ENCODE measurements around the gene RRH.
"Not testable (repeated sequence)": the region's sequence is repeated elsewhere in the genome, so short reads cannot be mapped to it uniquely, and the experiment has no call there.

Gene RRH

DNA sequence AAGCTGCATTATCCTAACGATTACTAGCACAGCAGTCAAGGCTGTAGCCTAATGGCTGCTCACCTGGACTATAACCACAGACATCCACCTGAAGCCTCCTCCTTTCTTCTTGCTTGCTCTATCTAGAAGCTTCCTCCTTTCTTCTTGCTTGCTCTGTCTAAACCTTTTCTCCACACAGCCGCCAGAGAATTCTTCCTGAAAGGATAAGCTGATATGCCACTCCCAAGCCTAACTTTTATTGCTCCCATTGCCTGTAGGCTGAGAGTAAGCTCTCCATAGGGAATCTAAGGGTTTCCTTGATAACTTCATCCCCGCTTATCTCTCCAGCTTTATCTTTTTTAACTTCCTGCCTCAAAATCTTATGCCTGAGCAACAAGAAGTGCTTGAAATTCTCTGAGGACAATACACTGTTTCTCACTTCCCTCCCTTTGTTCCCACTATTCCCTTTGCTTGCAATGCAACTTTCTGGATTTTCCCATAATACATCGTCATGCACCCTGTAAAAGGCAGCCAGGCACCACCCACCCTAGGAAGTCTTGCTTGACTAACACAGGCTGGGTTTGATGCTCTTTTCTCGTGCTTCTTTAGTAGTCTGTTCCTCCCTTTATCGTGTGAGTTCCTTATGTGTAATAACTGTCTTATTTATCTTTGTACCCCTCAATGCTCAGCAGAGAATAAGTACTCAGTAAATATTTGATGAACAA lies 18.8 kb downstream of the RRH start:
- no peak for DNase-seq (ENCODE audit: low read depth in 2 of 2)

DNA sequence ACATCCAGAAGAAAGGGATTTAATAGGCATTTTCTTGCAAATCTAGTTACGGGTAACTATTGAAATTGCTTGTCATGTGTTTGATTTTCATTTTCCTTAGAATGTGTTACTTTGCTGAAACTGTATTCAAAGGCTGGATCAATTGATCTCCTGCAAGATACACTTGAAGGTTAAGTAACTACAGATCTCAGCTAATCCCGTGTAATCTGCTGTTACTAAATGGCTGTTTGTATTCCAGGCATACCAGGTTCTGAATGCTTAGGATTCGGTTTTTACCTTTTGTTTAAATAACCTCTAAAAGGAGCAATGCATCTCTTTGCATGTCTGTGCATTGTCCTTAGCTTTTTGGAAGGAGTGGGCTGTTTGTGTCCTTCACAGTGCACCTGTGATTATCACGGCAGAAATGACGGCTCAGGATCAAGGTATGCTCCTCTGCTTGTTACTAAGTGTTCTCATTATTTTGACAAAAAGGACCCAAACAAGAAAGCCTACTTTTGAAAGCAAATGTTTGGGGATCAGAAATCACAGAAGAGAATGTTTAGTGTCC lies 20.2 kb downstream of the RRH start, which contains the start of gene LRIT3:
LRIT3 (plus strand) TSS at position 212 of the 547 bp plus-strand sequence; CDS start at position 307, 95 bp downstream.
- no peak for DNase-seq (ENCODE audit: low read depth in 2 of 2)

DNA sequence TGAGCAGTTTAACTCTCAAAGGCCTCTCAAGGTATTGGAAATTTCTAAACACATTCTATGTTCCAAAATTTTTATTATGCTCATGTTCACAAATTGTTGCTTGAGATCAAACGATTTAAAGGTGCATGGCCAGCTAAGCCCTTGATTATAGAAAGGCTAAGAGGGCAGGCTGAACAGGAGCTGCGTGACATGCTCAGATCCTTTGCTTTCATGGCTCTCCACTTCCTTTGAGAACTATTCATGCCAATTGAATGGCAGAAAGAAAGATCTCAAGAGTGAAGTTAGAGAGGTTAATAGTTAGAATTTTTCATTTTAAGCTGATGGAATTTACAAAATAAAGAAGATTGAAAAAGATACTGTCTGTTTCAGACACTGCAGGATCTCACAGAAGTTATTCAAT lies 20.7 kb downstream of the RRH start:
- no peak for DNase-seq (ENCODE audit: low read depth in 2 of 2)

DNA sequence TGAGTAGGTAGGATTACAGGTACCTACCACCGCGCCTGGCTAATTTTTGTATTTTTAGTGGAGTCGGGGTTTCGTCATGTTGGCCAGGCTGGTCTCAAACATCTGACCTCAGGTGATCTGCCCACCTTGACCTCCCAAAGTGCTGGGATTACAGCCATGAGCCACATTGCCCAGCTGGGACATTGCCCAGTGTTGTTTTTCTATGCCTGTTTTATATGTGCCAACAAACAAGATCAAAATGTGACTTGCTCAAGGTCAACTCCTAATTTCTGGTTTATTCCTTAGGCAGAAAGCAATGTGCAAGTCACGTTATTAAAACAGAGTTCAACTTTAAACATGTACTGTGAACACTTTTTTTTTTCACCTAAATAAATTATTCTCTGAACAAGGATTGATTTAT lies 22.8 kb downstream of the RRH start:
- no peak for DNase-seq (ENCODE audit: low read depth in 2 of 2)

DNA sequence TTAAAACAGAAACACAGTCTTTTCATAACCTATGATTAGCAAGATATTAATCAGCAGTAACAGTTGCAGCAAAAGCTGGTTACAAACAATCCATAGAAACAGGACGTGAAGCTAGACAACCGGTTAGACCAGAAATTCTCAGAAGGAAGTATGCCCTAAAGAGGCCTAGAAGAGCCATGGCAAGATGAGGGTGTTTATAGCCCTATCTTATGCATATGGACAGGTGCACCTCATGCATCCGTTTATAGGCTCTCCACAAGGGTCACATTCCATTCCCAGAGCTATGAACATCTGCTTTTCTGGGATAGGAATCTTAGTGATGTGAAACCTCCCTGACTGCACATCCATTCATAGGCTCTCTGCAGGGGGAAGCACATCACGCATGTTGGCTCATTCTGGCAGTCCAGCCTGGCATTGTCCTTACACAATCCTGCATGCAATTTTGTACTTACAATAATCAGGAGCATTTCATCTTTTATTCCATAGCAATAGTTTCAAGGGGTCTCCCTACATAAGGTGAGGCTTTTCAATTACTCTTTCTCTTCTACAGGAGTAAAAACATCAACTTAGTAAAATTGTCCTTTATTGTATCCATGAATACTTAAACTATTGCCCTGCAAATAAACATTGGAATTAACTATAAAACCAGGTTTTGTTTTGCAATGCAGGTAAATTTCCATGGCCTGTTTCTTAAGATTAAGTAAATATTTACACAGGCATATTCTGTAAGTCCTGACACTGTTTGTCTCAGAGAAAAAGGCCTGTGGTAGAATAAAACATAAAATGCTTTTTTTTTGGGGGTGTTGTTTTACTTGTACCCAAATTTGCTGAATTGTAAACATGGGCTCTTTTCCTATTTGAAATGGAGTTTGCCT lies 31.9 kb downstream of the RRH start:
- not testable (repeated sequence) for DNase-seq (ENCODE audit: low read depth in 2 of 2)

DNA sequence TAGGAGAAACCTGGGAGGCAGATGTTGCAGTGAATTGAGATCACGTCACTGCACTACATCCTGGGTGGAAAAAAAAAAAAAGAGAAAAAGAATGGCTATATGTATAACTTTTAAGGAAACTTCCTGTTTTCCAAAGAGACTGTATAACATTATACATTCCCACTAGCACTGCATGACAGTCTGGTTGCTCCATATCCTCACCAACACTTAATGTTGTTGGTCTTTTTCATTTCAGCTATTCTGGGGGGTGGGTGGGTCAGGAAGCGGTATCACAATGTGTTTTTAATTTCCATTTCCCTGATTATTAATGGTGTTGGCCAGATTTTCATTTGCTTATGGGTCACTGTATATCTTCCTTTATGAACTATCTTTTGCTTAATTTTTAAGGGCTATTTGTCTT lies 33.5 kb downstream of the RRH start:
- no peak for DNase-seq (ENCODE audit: low read depth in 2 of 2)

DNA sequence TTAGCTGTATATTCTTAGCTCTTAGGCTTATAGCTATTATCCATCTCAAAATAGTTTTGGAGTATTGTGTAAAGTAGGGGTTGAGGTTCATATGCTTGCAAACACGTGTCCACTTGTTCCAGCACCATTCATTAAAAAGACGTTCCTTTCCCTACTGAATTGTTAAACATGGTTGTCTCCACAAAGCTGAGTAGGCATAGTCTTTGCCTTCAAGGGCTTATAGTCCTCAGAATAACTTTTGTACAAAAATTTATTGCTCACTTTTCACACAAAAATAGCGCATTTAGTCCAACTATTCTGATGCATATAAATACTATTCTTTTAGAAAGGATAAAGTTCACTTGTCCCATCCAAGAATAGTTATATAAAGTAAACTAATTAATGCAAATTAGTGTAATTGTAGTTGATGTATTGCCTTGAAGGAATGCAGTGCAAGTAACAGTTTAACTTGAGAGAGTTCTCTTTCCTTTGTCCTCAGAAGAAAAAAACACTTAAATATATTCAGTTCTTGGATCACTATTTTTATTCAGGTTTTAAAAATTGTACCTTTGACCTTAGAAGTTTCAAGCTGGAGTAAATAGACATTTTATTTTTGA lies 34.2 kb downstream of the RRH start:
- no peak for DNase-seq (ENCODE audit: low read depth in 2 of 2)

DNA sequence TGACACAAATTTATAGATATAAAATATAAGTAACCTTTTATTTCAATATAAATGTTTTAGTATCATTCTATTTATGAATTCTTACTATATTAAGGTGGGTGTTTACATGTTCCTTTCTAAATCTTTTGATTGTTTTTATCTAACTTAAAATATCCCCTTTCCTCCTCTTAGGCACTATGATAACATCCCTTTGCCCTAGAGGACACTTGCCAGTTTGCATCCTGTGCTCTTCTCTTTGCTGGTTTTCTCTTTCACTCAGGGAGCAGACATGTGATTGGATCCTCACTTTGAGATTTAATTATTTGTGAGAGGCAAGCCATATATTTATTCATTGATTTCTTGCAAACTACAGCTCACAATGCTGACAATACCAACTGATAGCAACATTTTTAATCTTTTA lies 36.4 kb downstream of the RRH start:
- DNase-seq (ENCODE audit: low read depth in 2 of 2) = no peak

DNA sequence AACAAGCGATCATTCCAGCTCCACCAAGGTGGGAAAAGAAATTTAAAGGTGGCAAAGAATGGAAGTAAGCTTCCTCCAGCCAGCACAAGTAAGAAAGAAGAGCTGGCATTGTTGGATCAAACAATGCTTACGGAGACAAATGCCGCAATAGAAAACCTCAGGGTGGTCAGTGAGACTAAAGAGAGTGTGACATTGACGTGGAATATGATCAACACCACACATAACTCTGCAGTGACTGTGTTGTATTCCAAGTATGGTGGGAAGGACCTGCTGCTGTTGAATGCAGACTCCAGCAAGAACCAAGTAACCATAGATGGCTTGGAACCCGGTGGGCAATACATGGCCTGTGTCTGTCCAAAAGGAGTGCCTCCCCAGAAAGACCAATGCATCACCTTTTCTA lies 42.3 kb downstream of the RRH start:
- DNase-seq (ENCODE audit: low read depth in 2 of 2) = no peak

DNA sequence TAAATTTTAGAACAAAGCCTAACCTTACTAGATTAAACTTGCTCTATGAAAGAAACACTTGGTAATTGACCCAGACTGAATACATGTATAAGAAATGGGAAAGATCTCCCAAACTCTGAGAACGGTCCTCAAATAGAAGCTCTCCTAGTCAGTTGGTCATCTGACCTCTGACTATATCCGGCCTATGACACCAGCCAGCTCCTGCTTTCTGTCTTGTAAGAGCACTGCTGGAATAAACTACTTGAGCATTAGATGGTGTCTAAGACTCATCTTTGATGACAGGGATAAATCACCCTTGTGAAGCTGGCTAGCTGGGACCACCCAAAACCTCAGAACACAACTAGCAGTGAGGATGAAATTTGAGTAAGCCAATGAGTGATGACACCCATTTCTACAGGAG lies 44.3 kb downstream of the RRH start:
- DNase-seq (ENCODE audit: low read depth in 2 of 2) = no peak

DNA sequence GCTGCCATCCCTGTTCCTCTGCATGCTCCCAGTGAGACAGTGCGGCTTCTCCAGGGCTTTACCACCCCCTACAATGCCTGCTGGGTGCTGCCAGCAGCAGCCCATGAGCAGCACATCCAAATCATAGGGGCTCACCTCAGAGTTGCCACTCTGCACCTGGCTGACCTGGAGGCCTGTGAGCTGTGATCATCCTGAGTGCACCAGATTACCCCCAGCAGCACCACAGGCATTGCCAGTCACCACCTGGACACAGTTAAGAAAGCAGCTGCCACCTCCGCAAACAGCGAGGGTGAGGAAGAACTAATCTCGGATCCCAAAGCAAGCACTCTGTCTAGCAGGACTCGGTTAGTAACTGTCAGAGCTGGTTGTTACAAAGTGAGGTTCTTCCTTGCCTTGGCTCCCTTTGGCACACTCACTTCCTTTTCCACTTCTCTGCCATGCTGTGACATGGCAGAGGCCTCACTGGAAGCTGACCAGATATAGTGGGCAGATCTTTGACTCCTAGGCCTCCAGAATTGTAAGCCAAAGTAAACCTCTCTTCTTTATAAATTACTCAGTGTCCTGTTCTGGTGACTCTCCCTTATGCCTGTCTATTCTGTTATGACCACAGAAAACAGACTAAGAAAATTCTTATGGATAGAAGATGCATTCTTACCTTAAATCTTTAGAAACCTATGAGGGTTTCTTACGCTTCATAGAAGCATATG lies 45.3 kb downstream of the RRH start:
- no peak for DNase-seq (ENCODE audit: low read depth in 2 of 2)

DNA sequence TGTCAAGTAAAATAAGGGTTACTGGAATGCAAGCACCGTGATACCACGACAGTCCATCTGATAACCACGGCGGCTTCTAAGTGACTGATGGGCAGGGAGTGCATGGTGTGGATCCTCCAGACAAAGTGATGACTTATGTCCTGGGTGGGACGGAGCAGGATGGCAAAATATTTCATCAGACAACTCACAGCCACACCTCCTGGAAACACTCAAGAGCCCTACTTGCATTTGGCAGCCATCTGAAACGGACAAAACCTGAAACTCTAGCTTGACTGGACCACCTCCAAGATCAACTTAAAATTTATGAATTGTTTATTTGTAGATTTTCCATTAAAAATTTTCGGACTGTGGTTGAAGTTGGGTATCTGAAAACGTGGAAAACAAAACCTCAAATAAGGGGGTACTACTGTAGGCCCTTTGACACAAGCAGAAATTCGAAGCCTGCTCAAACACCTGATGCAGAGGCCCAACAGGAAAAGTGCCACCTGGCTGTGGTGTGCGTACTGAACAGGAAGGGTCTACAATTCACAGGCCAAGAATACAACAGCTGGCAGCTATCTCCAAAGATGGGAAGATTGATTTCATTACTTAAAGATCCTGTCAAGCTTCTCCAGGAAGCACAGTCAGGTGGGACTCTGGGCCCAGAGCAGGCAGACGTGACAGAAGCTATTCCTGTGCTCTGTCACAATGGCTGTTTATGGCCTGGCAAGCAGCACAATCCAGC lies 46.2 kb downstream of the RRH start:
- no peak for DNase-seq (ENCODE audit: low read depth in 2 of 2)

DNA sequence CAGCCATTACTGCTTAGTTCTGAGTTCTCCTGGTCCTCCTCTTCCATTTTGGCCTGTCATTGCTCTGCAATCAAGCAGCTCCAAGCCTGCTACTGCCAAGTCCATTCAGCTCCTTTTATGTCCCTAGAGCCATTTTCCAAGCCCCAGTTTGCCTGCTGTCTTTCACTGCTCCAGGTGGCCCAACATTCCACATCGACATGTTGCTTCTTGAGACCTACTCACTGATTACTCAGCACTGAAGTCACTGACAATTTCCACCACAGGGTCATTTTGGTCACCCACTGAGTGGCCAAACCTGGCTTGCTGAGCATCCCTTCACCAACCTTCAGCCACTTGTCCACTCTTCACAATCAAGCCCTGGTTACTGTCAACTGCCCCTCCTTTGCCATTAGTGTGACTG lies 47.3 kb downstream of the RRH start:
- DNase-seq (ENCODE audit: low read depth in 2 of 2) = no peak

DNA sequence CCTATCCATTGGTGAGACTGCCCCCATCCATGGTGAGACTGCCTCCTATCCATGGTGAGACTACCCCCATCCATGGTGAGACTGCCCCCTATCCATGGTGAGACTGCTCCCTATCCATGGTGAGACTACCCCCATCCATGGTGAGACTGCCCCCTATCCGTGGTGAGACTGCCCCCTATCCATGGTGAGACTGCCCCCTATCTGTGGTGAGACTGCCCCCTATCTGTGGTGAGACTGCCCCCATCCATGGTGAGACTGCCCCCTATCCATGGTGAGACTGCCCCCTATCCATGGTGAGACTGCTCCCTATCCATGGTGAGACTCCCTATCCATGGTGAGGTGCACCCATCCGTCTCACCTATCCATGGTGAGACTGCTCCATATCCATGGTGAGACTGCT lies 47.8 kb downstream of the RRH start:
- DNase-seq (ENCODE audit: low read depth in 2 of 2) = not testable (repeated sequence)

DNA sequence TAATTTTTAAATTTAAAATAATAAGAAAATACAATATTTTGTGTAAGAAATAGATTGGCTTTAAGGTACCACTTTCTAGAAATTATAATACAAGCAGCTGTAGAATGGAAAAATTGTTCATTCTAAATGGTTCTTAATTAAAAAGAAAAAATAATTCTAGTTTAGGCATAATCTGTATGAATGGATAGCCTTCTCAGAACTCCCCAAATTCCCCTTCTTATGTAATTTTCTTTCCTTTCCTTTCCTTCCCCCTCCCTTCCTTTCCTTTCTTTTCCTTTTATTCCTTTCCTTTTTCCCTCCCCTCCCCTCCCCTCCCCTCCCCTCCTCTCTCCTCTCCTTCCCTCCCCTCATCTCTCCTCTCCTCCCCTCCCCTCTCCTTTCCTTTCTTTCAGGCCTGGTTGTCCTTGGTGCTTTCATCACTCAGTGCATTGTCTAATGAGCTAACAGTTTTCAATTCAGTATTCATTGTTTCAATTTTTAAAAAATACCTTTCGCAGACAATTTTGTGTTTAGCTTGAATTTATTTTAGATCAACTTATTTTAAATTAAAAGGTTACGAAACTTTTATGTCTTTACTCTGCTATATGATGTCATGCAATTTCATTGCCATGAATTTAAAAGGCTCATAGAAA lies 49.0 kb downstream of the RRH start:
- no peak for DNase-seq (ENCODE audit: low read depth in 2 of 2)

DNA sequence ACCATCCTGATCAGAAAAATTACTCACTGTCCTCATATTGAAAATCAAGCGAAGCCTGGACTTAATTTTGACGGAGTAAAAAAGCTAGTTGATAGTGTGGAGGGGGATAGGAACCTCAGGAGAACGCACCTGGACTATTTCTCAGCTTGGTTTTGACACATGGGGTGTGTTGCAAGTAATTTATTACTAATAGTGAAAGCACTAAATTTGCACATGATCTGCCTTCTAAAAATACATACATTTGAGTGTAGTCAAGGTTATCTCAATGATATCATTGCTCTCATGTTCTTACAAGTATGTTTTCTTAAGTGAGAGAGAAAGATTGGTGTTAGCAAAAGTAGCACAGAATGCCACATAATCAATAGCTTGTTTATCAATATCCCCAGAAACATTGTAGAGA lies 49.6 kb downstream of the RRH start:
- DNase-seq (ENCODE audit: low read depth in 2 of 2) = no peak

DNA sequence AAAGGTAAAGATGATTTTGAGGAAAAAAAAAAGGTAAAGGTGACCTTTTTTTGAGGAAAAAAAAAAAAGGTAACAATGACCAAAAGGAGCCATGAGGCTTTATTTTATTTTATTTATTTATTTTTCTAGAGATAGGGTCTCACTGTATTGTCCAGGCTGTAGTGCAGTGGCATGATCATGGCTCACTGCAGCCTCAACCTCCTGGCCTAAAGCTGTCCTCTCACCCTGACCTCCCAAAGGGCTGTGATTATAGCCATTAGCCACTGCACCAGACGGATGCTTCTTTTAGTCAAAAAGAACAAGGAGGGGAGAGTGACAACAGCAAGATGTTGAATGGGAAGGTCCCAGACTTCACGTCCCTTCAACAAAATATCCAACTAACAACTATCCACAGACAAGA lies 50.6 kb downstream of the RRH start:
- no peak for DNase-seq (ENCODE audit: low read depth in 2 of 2)

DNA sequence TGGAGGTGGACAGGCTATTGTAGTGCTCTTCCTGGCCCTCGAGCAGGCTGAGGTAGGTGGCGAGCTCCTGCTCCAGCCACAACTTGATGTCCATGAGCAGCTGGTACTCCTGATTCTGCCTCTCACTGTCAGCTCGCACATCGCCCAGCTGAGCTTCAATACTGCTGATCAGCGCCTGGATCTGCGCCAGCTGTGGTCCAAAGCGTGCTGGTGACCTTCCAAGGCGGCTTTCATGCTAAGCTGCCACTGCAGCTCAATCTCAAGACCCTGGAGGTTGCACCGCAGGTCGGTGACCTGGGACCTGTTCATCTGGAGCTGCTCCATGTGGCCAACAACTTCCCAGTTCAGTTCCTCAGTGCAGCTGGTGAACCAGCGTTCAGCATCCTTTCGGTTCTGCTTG lies 51.3 kb downstream of the RRH start:
- no peak for DNase-seq (ENCODE audit: low read depth in 2 of 2)

DNA sequence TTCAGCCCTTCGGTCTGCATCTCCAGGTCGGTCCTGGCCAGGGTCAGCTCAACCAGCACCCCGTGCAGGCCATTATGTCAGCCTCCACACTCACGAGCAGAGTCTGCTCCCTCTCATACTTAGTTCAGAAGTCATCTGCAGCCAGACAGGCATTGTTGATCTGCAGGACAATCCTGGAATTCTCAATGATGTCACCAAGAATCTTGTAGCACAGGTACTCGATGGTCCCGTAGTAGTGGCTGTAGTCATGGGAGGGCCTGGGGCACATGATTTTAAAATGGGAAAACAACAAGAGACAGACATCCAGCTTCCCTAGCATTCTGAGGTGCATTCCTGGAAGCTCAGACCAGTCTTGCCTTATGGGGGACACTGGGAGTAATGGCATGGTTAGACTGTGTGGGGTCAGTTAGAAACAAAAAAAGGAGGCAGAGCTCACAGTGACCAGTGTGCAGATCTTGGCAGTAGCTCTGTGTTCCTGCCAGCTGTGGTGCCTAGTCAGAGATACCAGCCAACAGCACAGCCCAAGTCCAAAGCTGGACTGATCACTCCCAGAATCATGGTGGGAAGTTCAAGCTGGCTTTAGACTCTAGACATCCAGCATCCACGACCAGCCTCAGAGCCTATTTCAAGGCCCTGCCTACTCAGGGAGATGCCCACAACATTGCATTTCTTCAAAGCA lies 52.0 kb downstream of the RRH start:
- DNase-seq (ENCODE audit: low read depth in 2 of 2) = no peak

DNA sequence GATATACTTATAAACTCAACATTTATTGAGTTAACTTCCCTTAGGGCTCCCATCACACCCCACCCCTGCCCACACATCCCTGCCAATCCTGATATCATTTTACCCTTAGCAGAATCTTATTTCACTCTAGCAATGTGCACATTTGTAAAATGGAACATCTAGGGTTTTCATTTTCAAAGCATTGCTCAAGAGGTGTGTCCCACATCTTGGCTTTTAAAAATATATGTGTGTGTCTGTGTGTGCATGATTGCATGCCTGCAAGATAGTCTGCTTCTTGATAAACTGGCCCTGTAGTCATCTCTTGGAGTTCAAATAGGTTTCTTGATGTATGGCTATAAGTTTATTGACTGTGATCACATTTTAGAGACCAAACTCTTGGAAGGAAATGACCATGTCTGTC lies 58.5 kb downstream of the RRH start:
- no peak for DNase-seq (ENCODE audit: low read depth in 2 of 2)
